ENCODE data around the gene KIF18B. TPM values are rescaled to one million over a fixed set of nuclear protein-coding genes. Genes with fewer than 3 reads are reported as not detected.

Gene KIF18B
- total RNA-seq, 2 experiments from 2014 or later: 42.2 to 126 TPM

GRCh38 chr17:44914698-44915271 lies 32.8 kb downstream of the KIF18B start:
- Histone ChIP-seq H3K4me2 (ENCODE audit: low read length) (no peak overlapping the region), H3K4me1 (ENCODE audit: insufficient read depth, low read length, poor library complexity, severe bottlenecking) (peaks cover 14% of the 10 kb centered on the region), H3K27ac (ENCODE audit: low read depth, low read length, poor library complexity, severe bottlenecking) (no peak overlapping the region), H3K9me3 (ENCODE audit: low read length) (no peaks in the 10 kb centered on the region), H3K36me3 (ENCODE audit: insufficient read depth, low read length) (no peaks in the 10 kb centered on the region), H3K4me3 (ENCODE audit: low read depth, low read length, poor library complexity, severe bottlenecking) (no peak overlapping the region), H3K9me2 (ENCODE audit: insufficient read depth, low read length) (no peaks in the 10 kb centered on the region), H3K79me2 (ENCODE audit: insufficient read depth, low read depth, low read length) (no peaks in the 10 kb centered on the region), H2AFZ (ENCODE audit: low read length) (no peak overlapping the region), H4K20me1 (ENCODE audit: insufficient read depth, low read length) (no peaks in the 10 kb centered on the region)
- no peak for DNase-seq (ENCODE audit: low spot score)
- ChIA-PET POLR2A (no interaction called here), CTCF (ENCODE audit: unreplicated experiment) (interaction anchor here (0.6 kb wide), 1 partner anchor 74 kb away, joined by 3 read pairs; no protein-coding TSS in a partner anchor)
- TF ChIP-seq, protein P1, sequence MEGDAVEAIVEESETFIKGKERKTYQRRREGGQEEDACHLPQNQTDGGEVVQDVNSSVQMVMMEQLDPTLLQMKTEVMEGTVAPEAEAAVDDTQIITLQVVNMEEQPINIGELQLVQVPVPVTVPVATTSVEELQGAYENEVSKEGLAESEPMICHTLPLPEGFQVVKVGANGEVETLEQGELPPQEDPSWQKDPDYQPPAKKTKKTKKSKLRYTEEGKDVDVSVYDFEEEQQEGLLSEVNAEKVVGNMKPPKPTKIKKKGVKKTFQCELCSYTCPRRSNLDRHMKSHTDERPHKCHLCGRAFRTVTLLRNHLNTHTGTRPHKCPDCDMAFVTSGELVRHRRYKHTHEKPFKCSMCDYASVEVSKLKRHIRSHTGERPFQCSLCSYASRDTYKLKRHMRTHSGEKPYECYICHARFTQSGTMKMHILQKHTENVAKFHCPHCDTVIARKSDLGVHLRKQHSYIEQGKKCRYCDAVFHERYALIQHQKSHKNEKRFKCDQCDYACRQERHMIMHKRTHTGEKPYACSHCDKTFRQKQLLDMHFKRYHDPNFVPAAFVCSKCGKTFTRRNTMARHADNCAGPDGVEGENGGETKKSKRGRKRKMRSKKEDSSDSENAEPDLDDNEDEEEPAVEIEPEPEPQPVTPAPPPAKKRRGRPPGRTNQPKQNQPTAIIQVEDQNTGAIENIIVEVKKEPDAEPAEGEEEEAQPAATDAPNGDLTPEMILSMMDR (conservative IDR thresholded peaks at IDR 0.05; ENCODE audit: low read length): no peak
- TF ChIP-seq EZH2phosphoT487 (IDR thresholded peaks at IDR 0.05; ENCODE audit: borderline replicate concordance, low read depth, low read length): no peak
- intact Hi-C loops (cut with micrococcal nuclease; ENCODE audit: unreplicated experiment): no loop called here
- BruUV-seq (replicated peaks): no TSS peak

- ChIA-PET CTCF (ENCODE audit: unreplicated experiment) (interaction anchor here (0.6 kb wide), 1 partner anchor 18 kb away, joined by 3 read pairs; no protein-coding TSS in a partner anchor), POLR2A (no interaction called here)
- peak; percentile 62 for DNase-seq (ENCODE audit: low spot score)
- Histone ChIP-seq H3K9me3 (ENCODE audit: low read length) (no peaks in the 10 kb centered on the region), H3K79me2 (ENCODE audit: insufficient read depth, low read depth, low read length) (no peaks in the 10 kb centered on the region), H3K36me3 (ENCODE audit: insufficient read depth, low read length) (no peaks in the 10 kb centered on the region), H3K4me1 (ENCODE audit: insufficient read depth, low read length, poor library complexity, severe bottlenecking) (peaks cover 7% of the 10 kb centered on the region), H3K4me3 (ENCODE audit: low read depth, low read length, poor library complexity, severe bottlenecking) (no peak overlapping the region), H3K4me2 (ENCODE audit: low read length) (no peak overlapping the region), H3K9me2 (ENCODE audit: insufficient read depth, low read length) (no peaks in the 10 kb centered on the region), H3K27ac (ENCODE audit: low read depth, low read length, poor library complexity, severe bottlenecking) (no peak overlapping the region), H4K20me1 (ENCODE audit: insufficient read depth, low read length) (no peaks in the 10 kb centered on the region), H2AFZ (ENCODE audit: low read length) (no peak overlapping the region)
- intact Hi-C loops (cut with micrococcal nuclease; ENCODE audit: unreplicated experiment): no loop called here
- no peak for TF ChIP-seq EZH2phosphoT487 (IDR thresholded peaks at IDR 0.05; ENCODE audit: borderline replicate concordance, low read depth, low read length)
- TF ChIP-seq, protein P1 (conservative IDR thresholded peaks at IDR 0.05; ENCODE audit: low read length): no peak
- no TSS peak for BruUV-seq (replicated peaks)
Measured at GRCh38 chr17:44914148-44914547, 33.4 kb downstream of the KIF18B start.

DNA sequence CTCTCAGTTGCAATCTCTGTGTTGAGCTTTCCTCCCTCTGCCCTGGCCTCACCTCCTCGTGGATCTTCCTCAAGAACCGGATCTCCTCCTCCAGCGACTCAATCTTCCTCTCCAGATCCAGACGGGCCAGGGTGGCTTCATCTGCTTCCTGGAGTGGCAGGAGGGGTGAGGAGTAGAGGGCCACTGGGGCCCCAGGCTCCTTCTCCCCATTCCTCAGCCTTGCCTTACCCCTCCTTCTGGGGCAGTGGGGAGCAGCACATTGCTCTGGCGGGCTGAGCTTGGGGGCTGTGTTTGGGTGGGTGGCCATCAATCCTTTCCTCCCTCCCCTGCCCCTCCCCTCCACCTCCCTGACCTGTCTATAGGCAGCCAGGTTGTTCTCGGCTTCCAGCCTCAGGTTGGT lies 33.9 kb downstream of the KIF18B start:
- H3K4me2 ChIP-seq (ENCODE audit: low read length): no peak overlapping the region
- TF ChIP-seq, protein P1 (conservative IDR thresholded peaks at IDR 0.05; ENCODE audit: low read length): no peak
- no peak for TF ChIP-seq EZH2phosphoT487 (IDR thresholded peaks at IDR 0.05; ENCODE audit: borderline replicate concordance, low read depth, low read length)
- no peaks in the 10 kb centered on the region for H3K9me3 ChIP-seq (ENCODE audit: low read length)
- no peak overlapping the region for H2AFZ ChIP-seq (ENCODE audit: low read length)
- no peaks in the 10 kb centered on the region for H3K9me2 ChIP-seq (ENCODE audit: insufficient read depth, low read length)
- ChIA-PET POLR2A (no interaction called here), CTCF (ENCODE audit: unreplicated experiment) (interaction anchor here (0.6 kb wide), 1 partner anchor 19 kb away, joined by 3 read pairs; no protein-coding TSS in a partner anchor)
- no peak overlapping the region for H3K4me3 ChIP-seq (ENCODE audit: low read depth, low read length, poor library complexity, severe bottlenecking)
- no peak for DNase-seq (ENCODE audit: low spot score)
- no peak overlapping the region for H3K27ac ChIP-seq (ENCODE audit: low read depth, low read length, poor library complexity, severe bottlenecking)
- H3K79me2 ChIP-seq (ENCODE audit: insufficient read depth, low read depth, low read length): no peaks in the 10 kb centered on the region
- BruUV-seq (replicated peaks): no TSS peak
- H3K4me1 ChIP-seq (ENCODE audit: insufficient read depth, low read length, poor library complexity, severe bottlenecking): peaks cover 7% of the 10 kb centered on the region
- no peaks in the 10 kb centered on the region for H4K20me1 ChIP-seq (ENCODE audit: insufficient read depth, low read length)
- no peaks in the 10 kb centered on the region for H3K36me3 ChIP-seq (ENCODE audit: insufficient read depth, low read length)
- intact Hi-C loops (cut with micrococcal nuclease; ENCODE audit: unreplicated experiment): no loop called here

Measured in OCI-LY7 (cell line).